ENCODE results near the gene NRBF2.

The NRBF2 gene

GRCh38 chr10:63168821-63169462 is 35.8 kb downstream of the NRBF2 start:
- no peak overlapping the region for H3K27ac ChIP-seq
- DNase-seq (ENCODE audit: low spot score), result no peak
- POLR2A ChIA-PET (ENCODE audit: low non-redundant PET), result no interaction called here
- no peak for TF ChIP-seq CTCF (conservative IDR thresholded peaks at IDR 0.05; ENCODE audit: low read depth)
- CTCF ChIA-PET, result interaction anchor here (0.5 kb wide), 1 partner anchor 12 kb away, joined by 4 read pairs; no protein-coding TSS in a partner anchor

GRCh38 chr10:63169624-63170023 is 36.5 kb downstream of the NRBF2 start:
- ChIA-PET CTCF (no interaction called here), POLR2A (ENCODE audit: low non-redundant PET) (no interaction called here)
- DNase-seq (ENCODE audit: low spot score), result no peak
- no peak overlapping the region for H3K27ac ChIP-seq
- TF ChIP-seq CTCF (conservative IDR thresholded peaks at IDR 0.05; ENCODE audit: low read depth), result no peak

GRCh38 chr10:63171255-63171855 is 38.2 kb downstream of the NRBF2 start:
- TF ChIP-seq CTCF (conservative IDR thresholded peaks at IDR 0.05; ENCODE audit: low read depth), result no peak
- no peak for DNase-seq (ENCODE audit: low spot score)
- H3K27ac ChIP-seq, result no peak overlapping the region
- ChIA-PET POLR2A (ENCODE audit: low non-redundant PET) (no interaction called here), CTCF (interaction anchor here (0.7 kb wide), 1 partner anchor 550 kb away, joined by 3 read pairs; no protein-coding TSS in a partner anchor)

- ChIA-PET CTCF (interaction anchor here (0.7 kb wide), 1 partner anchor 550 kb away, joined by 3 read pairs; no protein-coding TSS in a partner anchor), POLR2A (ENCODE audit: low non-redundant PET) (no interaction called here)
- H3K27ac ChIP-seq, result no peak overlapping the region
- DNase-seq (ENCODE audit: low spot score), result no peak
- TF ChIP-seq CTCF (conservative IDR thresholded peaks at IDR 0.05; ENCODE audit: low read depth), result no peak
Observed at GRCh38 chr10:63171926-63172325, 38.8 kb downstream of the NRBF2 start.

- no peak for DNase-seq (ENCODE audit: low spot score)
- no peak for TF ChIP-seq CTCF (conservative IDR thresholded peaks at IDR 0.05; ENCODE audit: low read depth)
- H3K27ac ChIP-seq, result no peak overlapping the region
- ChIA-PET CTCF (interaction anchor here (0.7 kb wide), 1 partner anchor 455 kb away, joined by 3 read pairs; no protein-coding TSS in a partner anchor), POLR2A (ENCODE audit: low non-redundant PET) (no interaction called here)
Observed at GRCh38 chr10:63173468-63174232, 40.5 kb downstream of the NRBF2 start.

GRCh38 chr10:63175534-63175933 is 42.4 kb downstream of the NRBF2 start:
- H3K27ac ChIP-seq, result no peak overlapping the region
- CTCF ChIA-PET, result no interaction called here
- POLR2A ChIA-PET (ENCODE audit: low non-redundant PET), result no interaction called here
- DNase-seq (ENCODE audit: low spot score), result no peak
- no peak for TF ChIP-seq CTCF (conservative IDR thresholded peaks at IDR 0.05; ENCODE audit: low read depth)
